Thoracic aorta (tissue), 2 donors: Measurements from ENCODE around the gene KLK2. TPM values are rescaled to one million over a fixed set of nuclear protein-coding genes. Genes with fewer than 3 reads are reported as not detected.

Experiments
- ATAC-seq: fragments of 150-250 bp; one replicate; pipeline ENCODE4 v1.8.0; 2017; ENCODE audit warnings: low read depth; ENCODE audit not compliant: insufficient number of reproducible peaks, low FRiP score
- DNase-seq: peaks from one replicate; pipeline ENCODE4 v3.0.0-alpha.2; 2020; ENCODE audit warnings: low spot score
- H3K27ac ChIP-seq, 2 donors: fragments of 200-600 bp; sonication (generic); 1 replicate in 1 of 2; 2 replicates in 1 of 2; pipeline ENCODE4 v1.5.1; 2016; ENCODE audit warnings: mild to moderate bottlenecking in 2 of 2, moderate library complexity in 2 of 2
- H3K27me3 ChIP-seq: fragments of 200-600 bp; sonication (generic); replicated peaks from 2 replicates; pipeline ENCODE4 v1.6.0; 2016; ENCODE audit warnings: mild to moderate bottlenecking; ENCODE audit not compliant: insufficient read depth
- H3K36me3 ChIP-seq: fragments of 200-600 bp; sonication (generic); one replicate; pipeline ENCODE4 v1.5.1; 2016
- H3K4me1 ChIP-seq, 2 donors: fragments of 200-600 bp; sonication (generic); 1 replicate in 1 of 2; 2 replicates in 1 of 2; pipeline versions ENCODE4 v1.5.1 to v1.6.0; 2016; ENCODE audit warnings: low read depth in 2 of 2, mild to moderate bottlenecking in 1 of 2; ENCODE audit not compliant: control insufficient read depth in 1 of 2
- H3K4me3 ChIP-seq: fragments of 200-600 bp; sonication (generic); 2 replicates; pipeline ENCODE4 v1.5.1; 2016; ENCODE audit warnings: mild to moderate bottlenecking
- H3K9me3 ChIP-seq: fragments of 200-600 bp; sonication (generic); 2 replicates; pipeline ENCODE4 v1.5.1; 2016
- total RNA-seq, 2 donors: library from RNA; depleted of rRNA; stranded (reverse); fragments of >200 nt; gene quantifications; one replicate each; pipeline versions ENCODE4 v1.1.0 to v1.2.3, GENCODE V29; 2016
- TF ChIP-seq, protein P1 (sequence below): fragments of 200-600 bp; sonication (generic); IDR thresholded peaks from one replicate; pipeline ENCODE4 v1.5.1; 2019; ENCODE audit warnings: antibody characterized with exemption

KLK2 gene
- total RNA-seq, 2 donors from 2014 or later: not detected

DNA sequence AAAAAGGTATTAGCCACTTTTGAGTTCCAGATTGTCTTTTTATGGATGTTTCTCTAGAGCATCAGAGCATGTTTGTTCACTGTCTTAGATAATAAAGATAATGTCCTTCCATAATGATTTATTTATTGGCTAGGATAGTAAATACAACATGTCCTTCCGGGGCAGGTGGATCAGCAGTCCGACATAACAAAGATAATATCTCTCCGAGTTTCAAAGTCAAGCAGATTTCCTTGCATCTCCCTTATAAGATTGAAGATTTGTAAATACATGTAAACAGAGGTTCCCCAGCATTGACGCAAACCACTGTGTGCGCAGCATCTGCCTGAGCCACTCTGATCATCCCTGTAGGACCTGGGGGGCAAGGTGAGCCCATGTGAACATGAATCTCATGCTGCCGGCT is 31.1 kb upstream of the KLK2 start:
- Histone ChIP-seq H3K27me3 (no peaks in the 10 kb centered on the region), H3K4me1 (no peaks in the 10 kb centered on the region), H3K36me3 (no peaks in the 10 kb centered on the region), H3K9me3 (no peaks in the 10 kb centered on the region), H3K27ac (no peak overlapping the region), H3K4me3 (no peak overlapping the region)
- TF ChIP-seq, protein P1, sequence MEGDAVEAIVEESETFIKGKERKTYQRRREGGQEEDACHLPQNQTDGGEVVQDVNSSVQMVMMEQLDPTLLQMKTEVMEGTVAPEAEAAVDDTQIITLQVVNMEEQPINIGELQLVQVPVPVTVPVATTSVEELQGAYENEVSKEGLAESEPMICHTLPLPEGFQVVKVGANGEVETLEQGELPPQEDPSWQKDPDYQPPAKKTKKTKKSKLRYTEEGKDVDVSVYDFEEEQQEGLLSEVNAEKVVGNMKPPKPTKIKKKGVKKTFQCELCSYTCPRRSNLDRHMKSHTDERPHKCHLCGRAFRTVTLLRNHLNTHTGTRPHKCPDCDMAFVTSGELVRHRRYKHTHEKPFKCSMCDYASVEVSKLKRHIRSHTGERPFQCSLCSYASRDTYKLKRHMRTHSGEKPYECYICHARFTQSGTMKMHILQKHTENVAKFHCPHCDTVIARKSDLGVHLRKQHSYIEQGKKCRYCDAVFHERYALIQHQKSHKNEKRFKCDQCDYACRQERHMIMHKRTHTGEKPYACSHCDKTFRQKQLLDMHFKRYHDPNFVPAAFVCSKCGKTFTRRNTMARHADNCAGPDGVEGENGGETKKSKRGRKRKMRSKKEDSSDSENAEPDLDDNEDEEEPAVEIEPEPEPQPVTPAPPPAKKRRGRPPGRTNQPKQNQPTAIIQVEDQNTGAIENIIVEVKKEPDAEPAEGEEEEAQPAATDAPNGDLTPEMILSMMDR: no peak
- DNase-seq (no peak), ATAC-seq (no peak)

DNA sequence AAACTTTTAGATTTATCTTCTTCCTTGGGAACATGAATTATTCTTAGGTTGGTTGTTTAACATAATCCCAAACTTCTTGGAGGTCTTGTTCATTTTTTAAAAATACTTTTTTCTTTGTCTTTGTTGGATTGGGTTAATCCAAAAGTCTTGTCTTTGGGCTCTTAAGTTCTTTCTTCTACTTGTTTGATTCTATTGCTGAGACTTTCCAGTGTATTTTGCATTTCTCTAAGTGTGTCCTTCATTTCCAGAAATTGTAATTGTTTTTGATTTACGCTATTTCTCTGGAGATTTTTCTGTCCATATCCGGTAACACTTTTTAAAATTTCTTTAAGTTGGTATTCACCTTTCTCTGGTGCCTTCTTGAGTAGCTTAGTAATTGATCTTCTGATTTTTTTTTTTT is 30.0 kb upstream of the KLK2 start:
- ATAC-seq: no peak
- Histone ChIP-seq H3K9me3 (no peaks in the 10 kb centered on the region), H3K4me1 (no peaks in the 10 kb centered on the region), H3K36me3 (no peaks in the 10 kb centered on the region), H3K4me3 (no peak overlapping the region), H3K27ac (no peak overlapping the region), H3K27me3 (no peaks in the 10 kb centered on the region)
- DNase-seq: no peak
- TF ChIP-seq, protein P1: no peak

DNA sequence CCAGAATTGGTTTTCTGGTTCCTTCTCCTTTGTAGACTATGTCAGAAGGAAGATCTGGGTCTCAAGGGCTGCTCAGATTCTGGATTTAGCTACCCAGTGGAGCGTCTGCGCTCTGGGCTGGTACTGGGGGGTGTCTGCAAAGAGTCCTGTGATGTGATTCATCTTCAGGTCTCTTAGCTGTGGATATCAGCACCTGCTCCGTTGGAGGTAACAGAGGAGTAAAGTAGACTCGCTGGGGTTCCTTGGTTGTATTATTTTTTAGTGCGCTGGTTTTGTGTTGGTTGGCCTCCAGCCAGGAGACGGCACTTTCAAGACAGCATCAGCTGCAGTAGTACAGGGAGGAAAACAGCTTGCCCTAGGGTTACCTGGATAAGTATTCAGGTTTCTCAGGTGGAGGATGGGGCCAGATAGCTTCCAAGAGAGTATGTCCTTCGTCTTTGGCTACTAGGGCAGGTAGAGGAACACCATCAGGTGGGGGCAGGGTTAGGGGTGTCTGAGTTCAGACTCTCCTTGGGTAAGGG is 29.5 kb upstream of the KLK2 start:
- Histone ChIP-seq H3K4me1 (no peaks in the 10 kb centered on the region), H3K27ac (no peak overlapping the region), H3K4me3 (no peak overlapping the region), H3K36me3 (no peaks in the 10 kb centered on the region), H3K27me3 (no peaks in the 10 kb centered on the region), H3K9me3 (no peaks in the 10 kb centered on the region)
- DNase-seq (no peak), ATAC-seq (no peak)
- TF ChIP-seq, protein P1: no peak

DNA sequence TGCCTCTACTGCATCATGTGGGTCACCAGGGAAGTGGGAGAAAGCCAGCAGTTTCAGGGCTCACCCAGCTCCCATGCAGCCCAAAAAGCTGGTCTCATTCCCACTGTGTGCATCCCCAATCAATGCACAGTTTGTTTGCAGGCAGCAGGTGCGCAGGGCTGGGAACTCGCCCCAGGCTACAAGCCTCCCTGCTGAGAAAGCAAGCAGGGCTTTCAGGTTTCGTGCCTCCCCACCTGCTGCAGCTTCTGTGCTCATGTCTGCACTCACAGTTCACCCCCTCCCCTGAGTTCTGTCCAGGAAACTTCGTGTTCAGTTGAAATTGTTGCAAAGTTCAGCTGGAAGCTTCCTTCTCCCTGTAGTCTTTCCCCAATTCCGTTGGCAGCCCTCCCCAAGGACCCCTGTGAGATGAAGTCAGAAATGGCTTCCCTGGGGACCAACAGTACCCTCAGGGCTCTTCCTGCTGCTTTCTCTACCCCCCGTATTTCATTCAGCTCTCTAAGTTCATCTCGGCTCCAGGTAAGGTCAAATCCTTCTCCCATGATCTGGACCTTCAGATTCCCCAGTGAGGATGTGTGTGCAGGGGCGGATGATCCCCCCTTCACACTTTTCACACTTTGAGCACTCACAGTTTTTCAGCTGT is 28.8 kb upstream of the KLK2 start:
- ATAC-seq: no peak
- Histone ChIP-seq H3K4me1 (no peaks in the 10 kb centered on the region), H3K27me3 (no peaks in the 10 kb centered on the region), H3K36me3 (no peaks in the 10 kb centered on the region), H3K27ac (no peak overlapping the region), H3K4me3 (no peak overlapping the region), H3K9me3 (no peaks in the 10 kb centered on the region)
- TF ChIP-seq, protein P1: no peak
- DNase-seq: no peak

DNA sequence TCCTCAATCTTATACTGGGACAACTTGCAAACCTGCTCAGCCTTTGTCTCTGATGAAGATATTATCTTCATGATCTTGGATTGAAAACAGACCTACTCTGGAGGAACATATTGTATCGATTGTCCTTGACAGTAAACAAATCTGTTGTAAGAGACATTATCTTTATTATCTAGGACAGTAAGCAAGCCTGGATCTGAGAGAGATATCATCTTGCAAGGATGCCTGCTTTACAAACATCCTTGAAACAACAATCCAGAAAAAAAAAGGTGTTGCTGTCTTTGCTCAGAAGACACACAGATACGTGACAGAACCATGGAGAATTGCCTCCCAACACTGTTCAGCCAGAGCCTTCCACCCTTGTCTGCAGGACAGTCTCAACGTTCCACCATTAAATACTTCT is 22.5 kb upstream of the KLK2 start:
- Histone ChIP-seq H3K27ac (no peak overlapping the region), H3K4me1 (no peaks in the 10 kb centered on the region), H3K9me3 (no peaks in the 10 kb centered on the region), H3K4me3 (no peak overlapping the region), H3K36me3 (no peaks in the 10 kb centered on the region), H3K27me3 (no peaks in the 10 kb centered on the region)
- TF ChIP-seq, protein P1: no peak
- DNase-seq: no peak
- ATAC-seq: no peak
